Measurements from ENCODE around the gene DOCK4. TPM values are rescaled to one million over a fixed set of nuclear protein-coding genes. Genes with fewer than 3 reads are reported as not detected.

Gene DOCK4
- total and polyA plus RNA-seq, 2 donors from 2014 or later, result 3.2 to 38.9 TPM

DNA sequence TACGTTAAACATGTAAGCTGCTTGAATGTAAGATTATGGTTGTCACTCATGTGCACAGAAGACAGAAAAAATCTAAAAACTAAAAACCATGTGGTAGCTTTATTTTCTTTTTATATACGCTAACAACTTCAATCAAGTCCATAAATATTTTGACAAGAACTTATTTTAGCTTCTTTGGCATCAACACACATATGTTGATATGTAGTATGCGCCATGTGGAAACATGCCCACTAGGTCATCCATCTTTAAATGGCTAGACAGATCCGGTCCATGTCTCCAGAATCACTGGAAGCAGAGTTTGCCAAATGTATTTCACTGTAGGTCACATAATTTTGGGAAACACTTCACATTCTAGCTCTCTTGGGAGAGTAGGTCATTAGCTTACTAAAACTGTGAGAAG lies 382.4 kb downstream of the DOCK4 start:
- Histone ChIP-seq H3K27me3 (ENCODE audit: control insufficient read depth, insufficient read depth, low read length) (no peaks in the 10 kb centered on the region), H3K9me3 (ENCODE audit: control insufficient read depth in 2 of 3, insufficient read depth in 1 of 3, low read length in 3 of 3) (no peaks in the 10 kb centered on the region), H3K27ac (ENCODE audit: low read depth in 2 of 2, low read length in 2 of 2) (no peak overlapping the region), H3K9ac (ENCODE audit: low read length in 3 of 3) (no peak overlapping the region), H3K36me3 (ENCODE audit: control insufficient read depth in 2 of 3, insufficient read depth in 3 of 3, low read length in 3 of 3) (peaks cover 0 to 4% (median 0%) of the 10 kb centered on the region in 3 donors), H3K4me3 (ENCODE audit: low read length in 3 of 3) (no peak overlapping the region), H3K4me1 (ENCODE audit: control insufficient read depth in 2 of 3, insufficient read depth in 2 of 3, low read depth in 1 of 3, low read length in 3 of 3) (no peaks in the 10 kb centered on the region)
- TF ChIP-seq, protein P1, sequence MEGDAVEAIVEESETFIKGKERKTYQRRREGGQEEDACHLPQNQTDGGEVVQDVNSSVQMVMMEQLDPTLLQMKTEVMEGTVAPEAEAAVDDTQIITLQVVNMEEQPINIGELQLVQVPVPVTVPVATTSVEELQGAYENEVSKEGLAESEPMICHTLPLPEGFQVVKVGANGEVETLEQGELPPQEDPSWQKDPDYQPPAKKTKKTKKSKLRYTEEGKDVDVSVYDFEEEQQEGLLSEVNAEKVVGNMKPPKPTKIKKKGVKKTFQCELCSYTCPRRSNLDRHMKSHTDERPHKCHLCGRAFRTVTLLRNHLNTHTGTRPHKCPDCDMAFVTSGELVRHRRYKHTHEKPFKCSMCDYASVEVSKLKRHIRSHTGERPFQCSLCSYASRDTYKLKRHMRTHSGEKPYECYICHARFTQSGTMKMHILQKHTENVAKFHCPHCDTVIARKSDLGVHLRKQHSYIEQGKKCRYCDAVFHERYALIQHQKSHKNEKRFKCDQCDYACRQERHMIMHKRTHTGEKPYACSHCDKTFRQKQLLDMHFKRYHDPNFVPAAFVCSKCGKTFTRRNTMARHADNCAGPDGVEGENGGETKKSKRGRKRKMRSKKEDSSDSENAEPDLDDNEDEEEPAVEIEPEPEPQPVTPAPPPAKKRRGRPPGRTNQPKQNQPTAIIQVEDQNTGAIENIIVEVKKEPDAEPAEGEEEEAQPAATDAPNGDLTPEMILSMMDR (IDR thresholded peaks at IDR 0.05; ENCODE audit: borderline replicate concordance, extremely low read depth, insufficient read depth), result no peak
- FAIRE-seq (no peak), DNase-seq (no peak)
- intact Hi-C loops (cut with DNase I), result no loop called here

DNA sequence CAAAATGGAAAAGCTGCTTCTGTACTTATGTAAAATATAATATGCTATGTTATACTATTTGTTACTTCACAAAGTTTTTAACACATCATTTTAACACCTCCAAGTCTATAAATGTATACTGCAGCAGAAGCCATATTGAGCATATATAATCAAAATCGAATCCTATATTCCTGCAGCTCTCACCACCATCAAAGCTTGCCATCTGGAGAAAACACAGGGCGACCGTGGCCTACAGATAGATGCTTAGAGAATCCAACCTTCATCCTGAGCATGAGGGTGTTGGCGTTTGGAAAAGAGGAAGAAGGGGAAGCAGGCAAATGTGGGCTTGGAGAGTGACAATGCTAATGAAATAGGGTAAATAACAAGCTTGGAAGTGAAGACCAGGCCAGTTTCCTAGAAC lies 385.2 kb downstream of the DOCK4 start:
- H3K27ac ChIP-seq (ENCODE audit: low read depth in 2 of 2, low read length in 2 of 2), result no peak overlapping the region
- no peaks in the 10 kb centered on the region for H3K4me1 ChIP-seq (ENCODE audit: control insufficient read depth in 2 of 3, insufficient read depth in 2 of 3, low read depth in 1 of 3, low read length in 3 of 3)
- H3K27me3 ChIP-seq (ENCODE audit: control insufficient read depth, insufficient read depth, low read length), result no peaks in the 10 kb centered on the region
- H3K4me3 ChIP-seq (ENCODE audit: low read length in 3 of 3), result no peak overlapping the region
- TF ChIP-seq, protein P1 (IDR thresholded peaks at IDR 0.05; ENCODE audit: borderline replicate concordance, extremely low read depth, insufficient read depth), result no peak
- no peak overlapping the region for H3K9ac ChIP-seq (ENCODE audit: low read length in 3 of 3)
- FAIRE-seq, result no peak
- no peaks in the 10 kb centered on the region for H3K9me3 ChIP-seq (ENCODE audit: control insufficient read depth in 2 of 3, insufficient read depth in 1 of 3, low read length in 3 of 3)
- peaks cover 0 to 5% (median 0%) of the 10 kb centered on the region in 3 donors for H3K36me3 ChIP-seq (ENCODE audit: control insufficient read depth in 2 of 3, insufficient read depth in 3 of 3, low read length in 3 of 3)
- DNase-seq, result no peak
- intact Hi-C loops (cut with DNase I), result no loop called here

DNA sequence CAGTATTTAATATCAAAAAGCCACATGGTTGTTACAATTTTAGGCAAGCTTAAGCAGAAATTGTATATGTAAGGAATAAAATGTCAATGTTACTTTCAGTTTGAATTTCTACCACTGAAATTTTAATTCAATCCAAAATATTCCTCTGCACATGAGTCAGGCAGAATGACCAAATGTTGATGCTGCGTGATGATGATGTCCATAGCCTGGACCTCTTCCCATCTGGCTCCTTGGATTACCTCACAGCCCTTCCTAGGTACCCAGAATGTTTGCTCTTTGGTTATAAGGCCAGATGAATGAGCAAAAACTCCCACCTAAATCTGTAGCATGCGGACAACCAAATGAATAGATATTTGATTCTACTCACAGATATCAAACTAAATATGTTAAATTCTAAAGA lies 385.6 kb downstream of the DOCK4 start:
- Histone ChIP-seq H3K27ac (ENCODE audit: low read depth in 2 of 2, low read length in 2 of 2) (no peak overlapping the region), H3K9ac (ENCODE audit: low read length in 3 of 3) (no peak overlapping the region), H3K9me3 (ENCODE audit: control insufficient read depth in 2 of 3, insufficient read depth in 1 of 3, low read length in 3 of 3) (no peaks in the 10 kb centered on the region), H3K4me3 (ENCODE audit: low read length in 3 of 3) (no peak overlapping the region), H3K36me3 (ENCODE audit: control insufficient read depth in 2 of 3, insufficient read depth in 3 of 3, low read length in 3 of 3) (peaks cover 0 to 5% (median 0%) of the 10 kb centered on the region in 3 donors), H3K27me3 (ENCODE audit: control insufficient read depth, insufficient read depth, low read length) (no peaks in the 10 kb centered on the region), H3K4me1 (ENCODE audit: control insufficient read depth in 2 of 3, insufficient read depth in 2 of 3, low read depth in 1 of 3, low read length in 3 of 3) (no peaks in the 10 kb centered on the region)
- TF ChIP-seq, protein P1 (IDR thresholded peaks at IDR 0.05; ENCODE audit: borderline replicate concordance, extremely low read depth, insufficient read depth), result no peak
- intact Hi-C loops (cut with DNase I), result no loop called here
- FAIRE-seq (no peak), DNase-seq (no peak)

DNA sequence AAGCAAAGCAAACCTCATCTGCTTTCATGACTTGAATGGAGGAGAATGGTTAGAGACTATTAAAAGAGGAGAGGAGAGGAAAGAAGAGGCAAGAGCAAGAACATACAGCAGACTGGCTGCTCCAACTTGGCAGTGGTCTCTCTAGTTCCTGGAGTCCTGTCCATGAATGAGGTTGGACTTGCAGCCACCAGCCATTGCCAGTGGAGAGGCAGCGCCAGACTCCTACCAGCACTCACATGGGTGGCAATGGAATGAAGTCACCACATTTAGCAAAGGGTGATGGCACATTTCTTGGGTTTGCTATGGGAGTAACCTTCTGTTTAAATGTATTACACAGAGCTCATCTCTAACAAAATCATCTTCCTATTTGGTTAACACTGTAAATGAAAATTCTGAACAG lies 386.1 kb downstream of the DOCK4 start:
- H3K4me1 ChIP-seq (ENCODE audit: control insufficient read depth in 2 of 3, insufficient read depth in 2 of 3, low read depth in 1 of 3, low read length in 3 of 3), result no peaks in the 10 kb centered on the region
- H3K27ac ChIP-seq (ENCODE audit: low read depth in 2 of 2, low read length in 2 of 2), result no peak overlapping the region
- TF ChIP-seq, protein P1 (IDR thresholded peaks at IDR 0.05; ENCODE audit: borderline replicate concordance, extremely low read depth, insufficient read depth), result no peak
- DNase-seq (no peak), FAIRE-seq (no peak)
- H3K36me3 ChIP-seq (ENCODE audit: control insufficient read depth in 2 of 3, insufficient read depth in 3 of 3, low read length in 3 of 3), result peaks cover 0 to 5% (median 0%) of the 10 kb centered on the region in 3 donors
- intact Hi-C loops (cut with DNase I), result no loop called here
- H3K9me3 ChIP-seq (ENCODE audit: control insufficient read depth in 2 of 3, insufficient read depth in 1 of 3, low read length in 3 of 3), result no peaks in the 10 kb centered on the region
- H3K4me3 ChIP-seq (ENCODE audit: low read length in 3 of 3), result no peak overlapping the region
- H3K27me3 ChIP-seq (ENCODE audit: control insufficient read depth, insufficient read depth, low read length), result no peaks in the 10 kb centered on the region
- H3K9ac ChIP-seq (ENCODE audit: low read length in 3 of 3), result no peak overlapping the region

Data from kidney (tissue), 14 donors.